Measurements from ENCODE around the gene ASIC1.

DNA sequence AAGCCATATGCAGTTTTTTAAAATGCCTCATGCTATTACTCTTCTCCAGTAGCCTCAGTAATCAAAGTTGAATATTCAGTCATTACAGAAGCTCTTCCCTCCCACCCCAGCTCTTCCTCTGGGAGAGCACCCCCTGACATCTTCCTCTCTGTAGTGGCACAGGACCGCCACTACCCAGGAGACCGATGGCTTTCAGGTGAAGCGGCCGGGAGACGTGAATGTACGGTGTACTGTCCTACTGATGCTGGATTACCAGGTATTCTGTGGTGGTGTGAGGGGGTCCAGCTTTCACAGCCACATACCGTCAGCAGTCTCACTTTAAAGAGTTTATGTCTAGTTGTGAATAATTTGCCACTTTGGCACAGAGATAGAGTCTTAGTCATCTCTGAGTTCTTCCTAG, 32.3 kb downstream of the ASIC1 start:
- TF ChIP-seq, protein P1, sequence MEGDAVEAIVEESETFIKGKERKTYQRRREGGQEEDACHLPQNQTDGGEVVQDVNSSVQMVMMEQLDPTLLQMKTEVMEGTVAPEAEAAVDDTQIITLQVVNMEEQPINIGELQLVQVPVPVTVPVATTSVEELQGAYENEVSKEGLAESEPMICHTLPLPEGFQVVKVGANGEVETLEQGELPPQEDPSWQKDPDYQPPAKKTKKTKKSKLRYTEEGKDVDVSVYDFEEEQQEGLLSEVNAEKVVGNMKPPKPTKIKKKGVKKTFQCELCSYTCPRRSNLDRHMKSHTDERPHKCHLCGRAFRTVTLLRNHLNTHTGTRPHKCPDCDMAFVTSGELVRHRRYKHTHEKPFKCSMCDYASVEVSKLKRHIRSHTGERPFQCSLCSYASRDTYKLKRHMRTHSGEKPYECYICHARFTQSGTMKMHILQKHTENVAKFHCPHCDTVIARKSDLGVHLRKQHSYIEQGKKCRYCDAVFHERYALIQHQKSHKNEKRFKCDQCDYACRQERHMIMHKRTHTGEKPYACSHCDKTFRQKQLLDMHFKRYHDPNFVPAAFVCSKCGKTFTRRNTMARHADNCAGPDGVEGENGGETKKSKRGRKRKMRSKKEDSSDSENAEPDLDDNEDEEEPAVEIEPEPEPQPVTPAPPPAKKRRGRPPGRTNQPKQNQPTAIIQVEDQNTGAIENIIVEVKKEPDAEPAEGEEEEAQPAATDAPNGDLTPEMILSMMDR (IDR thresholded peaks at IDR 0.05), result no peak
- TF ChIP-seq POLR2A (IDR thresholded peaks at IDR 0.05), result no peak
